Fibroblast of gingiva (primary cell): Measurements from ENCODE around the gene ZNF561.
"Not testable (repeated sequence)": the region's sequence is repeated elsewhere in the genome, so short reads cannot be mapped to it uniquely, and the experiment has no call there.

Source experiments
- DNase-seq: peaks from one replicate; pipeline ENCODE4 v3.0.0-alpha.2; 2011; ENCODE audit warnings: low read depth

The ZNF561 gene

GRCh38 chr19:9621156-9622037 is at the start of gene ZNF561:
Gene ZNF561, minus strand, starts transcription at chr19:9621232. Its CDS starts 1,776 bp downstream, at chr19:9619456.
- peak; percentile 87 for DNase-seq

- DNase-seq, result no peak
Observed at GRCh38 chr19:9668544-9668943, 47.5 kb upstream of the ZNF561 start.

- no peak for DNase-seq
Observed at GRCh38 chr19:9667898-9668297, 46.9 kb upstream of the ZNF561 start.

- DNase-seq, result no peak
Observed at GRCh38 chr19:9658769-9659168, 37.7 kb upstream of the ZNF561 start.

- DNase-seq, result not testable (repeated sequence)
Observed at GRCh38 chr19:9653066-9653555, 32.1 kb upstream of the ZNF561 start.

GRCh38 chr19:9651464-9651863 is 30.4 kb upstream of the ZNF561 start:
- DNase-seq, result not testable (repeated sequence)

- no peak for DNase-seq
Observed at GRCh38 chr19:9650345-9650744, 29.3 kb upstream of the ZNF561 start.

- DNase-seq, result no peak
Observed at GRCh38 chr19:9645472-9645871, 24.4 kb upstream of the ZNF561 start.

GRCh38 chr19:9644472-9644871 is 23.4 kb upstream of the ZNF561 start:
- DNase-seq, result no peak

GRCh38 chr19:9641810-9642209 is 20.8 kb upstream of the ZNF561 start:
- DNase-seq, result no peak

- DNase-seq, result no peak
Observed at GRCh38 chr19:9640956-9641355, 19.9 kb upstream of the ZNF561 start.

- DNase-seq, result no peak
Observed at GRCh38 chr19:9636018-9636417, 15.0 kb upstream of the ZNF561 start.

GRCh38 chr19:9627856-9628255 is 6.8 kb upstream of the ZNF561 start:
- DNase-seq, result no peak

GRCh38 chr19:9622531-9622930 is 1.5 kb upstream of the ZNF561 start:
- no peak for DNase-seq

- no peak for DNase-seq
Observed at GRCh38 chr19:9620842-9621155, 233 bp downstream of the ZNF561 start.

GRCh38 chr19:9615844-9616243 is 5.2 kb downstream of the ZNF561 start:
- no peak for DNase-seq

GRCh38 chr19:9610484-9611113 is 10.4 kb downstream of the ZNF561 start:
- DNase-seq, result no peak

- no peak for DNase-seq
Observed at GRCh38 chr19:9608912-9609311, 12.1 kb downstream of the ZNF561 start.

- peak; percentile 62 for DNase-seq
Observed at GRCh38 chr19:9597027-9597426, 24.0 kb downstream of the ZNF561 start.

GRCh38 chr19:9586764-9587163 is 34.3 kb downstream of the ZNF561 start:
- DNase-seq, result peak; percentile 49

- peak; percentile 71 for DNase-seq
Observed at GRCh38 chr19:9584073-9584833, 36.8 kb downstream of the ZNF561 start, which contains the start of gene ZNF121. Gene ZNF121, minus strand, starts transcription at chr19:9584504. Its CDS starts 16,407 bp downstream, at chr19:9568097.

- not testable (repeated sequence) for DNase-seq
Observed at GRCh38 chr19:9582081-9582725, 38.8 kb downstream of the ZNF561 start.
